ENCODE data around the gene SPAG7. TPM values are rescaled to one million over a fixed set of nuclear protein-coding genes. Genes with fewer than 3 reads are reported as not detected.

Gene SPAG7
- total RNA-seq, 6 experiments from 2014 or later, result 59.4 to 76.9 (median 65.6) TPM

GRCh38 chr17:4951486-4951885 is 16.1 kb downstream of the SPAG7 start:
- Mint-ChIP-seq H3K36me3 (ENCODE audit: low read depth) (peaks cover 20% of the 10 kb centered on the region), H3K27me3 (ENCODE audit: insufficient read depth) (peaks cover 7% of the 10 kb centered on the region), H3K9me3 (no peaks in the 10 kb centered on the region), H3K4me1 (ENCODE audit: low read depth) (peaks cover 44% of the 10 kb centered on the region), H3K27ac (peak overlapping the region; percentile 90), H3K4me3 (peak overlapping the region; percentile 80; the same call in 1 of the 2 replicates)
- TF ChIP-seq CTCF (IDR thresholded peaks at IDR 0.05), result no peak
- DNase-seq, result no peak

- DNase-seq, result no peak
Measured at GRCh38 chr17:4950746-4951204, 16.8 kb downstream of the SPAG7 start, which contains the start of gene ENO3. TSS of gene ENO3 (plus strand) at chr17:4951119. CDS start at chr17:4951830, 711 bp downstream.

GRCh38 chr17:4950075-4950745 is 17.4 kb downstream of the SPAG7 start:
- no peak for TF ChIP-seq CTCF (IDR thresholded peaks at IDR 0.05)
- H3K4me3 Mint-ChIP-seq, result peak overlapping the region; percentile 80
- H3K9me3 Mint-ChIP-seq, result no peaks in the 10 kb centered on the region
- peak overlapping the region; percentile 90 for H3K27ac Mint-ChIP-seq
- no peak for DNase-seq
- H3K4me1 Mint-ChIP-seq (ENCODE audit: low read depth), result peaks cover 56% of the 10 kb centered on the region
- H3K36me3 Mint-ChIP-seq (ENCODE audit: low read depth), result peaks cover 25% of the 10 kb centered on the region
- H3K27me3 Mint-ChIP-seq (ENCODE audit: insufficient read depth), result peaks cover 12% of the 10 kb centered on the region

More at GRCh38 chr17:4950746-4951204, 16.8 kb downstream of the SPAG7 start, which contains the start of gene ENO3:
- no peak for TF ChIP-seq CTCF (IDR thresholded peaks at IDR 0.05)
- Mint-ChIP-seq H3K36me3 (ENCODE audit: low read depth) (peaks cover 20% of the 10 kb centered on the region), H3K4me1 (ENCODE audit: low read depth) (peaks cover 51% of the 10 kb centered on the region), H3K4me3 (peak within 1 kb of the TSS; percentile 80), H3K27me3 (ENCODE audit: insufficient read depth) (peaks cover 10% of the 10 kb centered on the region), H3K27ac (peak within 1 kb of the TSS; percentile 90), H3K9me3 (no peaks in the 10 kb centered on the region)

GRCh38 chr17:4949321-4950074 is 18.1 kb downstream of the SPAG7 start:
- no peak for TF ChIP-seq CTCF (IDR thresholded peaks at IDR 0.05)
- peaks cover 63% of the 10 kb centered on the region for H3K4me1 Mint-ChIP-seq (ENCODE audit: low read depth)
- H3K9me3 Mint-ChIP-seq, result no peaks in the 10 kb centered on the region
- H3K4me3 Mint-ChIP-seq, result peak overlapping the region; percentile 81
- peak; percentile 54 for DNase-seq
- peaks cover 32% of the 10 kb centered on the region for H3K36me3 Mint-ChIP-seq (ENCODE audit: low read depth)
- H3K27ac Mint-ChIP-seq, result peak overlapping the region; percentile 84
- peaks cover 11% of the 10 kb centered on the region for H3K27me3 Mint-ChIP-seq (ENCODE audit: insufficient read depth)

- Mint-ChIP-seq H3K4me3 (peak overlapping the region; percentile 91), H3K4me1 (ENCODE audit: low read depth) (peaks cover 64% of the 10 kb centered on the region), H3K9me3 (no peaks in the 10 kb centered on the region)
Measured at GRCh38 chr17:4948931-4949320, 18.7 kb downstream of the SPAG7 start.

More at GRCh38 chr17:4948931-4949320, 18.7 kb downstream of the SPAG7 start:
- no peak for TF ChIP-seq CTCF (IDR thresholded peaks at IDR 0.05)
- Mint-ChIP-seq H3K36me3 (ENCODE audit: low read depth) (peaks cover 38% of the 10 kb centered on the region), H3K27ac (peak overlapping the region; percentile 84), H3K27me3 (ENCODE audit: insufficient read depth) (peaks cover 11% of the 10 kb centered on the region)
- DNase-seq, result peak; percentile 80
